OCI-LY3 (cell line): ENCODE measurements around the gene ARFRP1.

Experiments used
- H2AFZ ChIP-seq: fragments of 200-600, 300-600 bp; shearing (Covaris generic); 2 replicates; pipeline ENCODE4 v1.6.0; 2014; ENCODE audit warnings: antibody characterized with exemption, low read depth, low read length
- H3K27ac ChIP-seq: fragments of 200-600, 300-600 bp; sonication (generic); 2 replicates; pipeline ENCODE4 v1.5.1; 2014; ENCODE audit warnings: mild to moderate bottlenecking, low read length, moderate library complexity, mixed read lengths
- H3K27me3 ChIP-seq: fragments of 200-600, 300-600 bp; sonication (generic); 2 replicates; pipeline ENCODE4 v1.6.1; 2014; ENCODE audit warnings: low read depth, low read length, mixed read lengths
- H3K36me3 ChIP-seq: fragments of 200-600, 300-600 bp; sonication (generic); replicated peaks from 2 replicates; pipeline ENCODE3; 2014; ENCODE audit warnings: low read depth, low read length, mixed read lengths
- H3K4me1 ChIP-seq: fragments of 300-600, 200-600 bp; sonication (generic); 2 replicates; pipeline ENCODE4 v1.6.1; 2014; ENCODE audit warnings: low read length, mixed read lengths
- H3K4me2 ChIP-seq: fragments of 200-600, 300-600 bp; sonication (generic); 2 replicates; pipeline ENCODE4 v1.6.1; 2014; ENCODE audit warnings: low read length, mixed read lengths
- H3K4me3 ChIP-seq: fragments of 300-600, 200-600 bp; sonication (generic); 2 replicates; pipeline ENCODE4 v1.5.1; 2014; ENCODE audit warnings: antibody characterized with exemption, mild to moderate bottlenecking, low read length, moderate library complexity
- H3K79me2 ChIP-seq: fragments of 300-600, 200-600 bp; shearing (Covaris generic); 2 replicates; pipeline ENCODE4 v1.6.1; 2014; ENCODE audit warnings: mild to moderate bottlenecking, low read length, mixed read lengths
- H3K9ac ChIP-seq: fragments of 300-600, 200-600 bp; shearing (Covaris generic); 2 replicates; pipeline ENCODE4 v1.6.0; 2014; ENCODE audit warnings: mild to moderate bottlenecking, low read length, moderate library complexity
- H3K9me3 ChIP-seq: fragments of 200-600, 300-600 bp; shearing (Covaris generic); 2 replicates; pipeline ENCODE4 v1.6.1; 2014; ENCODE audit warnings: low read length, mixed read lengths; ENCODE audit not compliant: insufficient read depth
- H4K20me1 ChIP-seq: fragments of 200-600, 300-600 bp; sonication (generic); 2 replicates; pipeline ENCODE4 v1.6.1; 2016; ENCODE audit warnings: low read length, mixed read lengths; ENCODE audit not compliant: insufficient read depth
- CTCF ChIP-seq: fragments of 200-600, 300-600 bp; sonication (generic); IDR thresholded peaks from 2 replicates; pipeline ENCODE4 v1.5.1; 2014; ENCODE audit warnings: antibody characterized with exemption, low read length, low read depth
- EZH2phosphoT487 ChIP-seq: fragments of 200-600 bp; shearing (Covaris generic); IDR thresholded peaks from 2 replicates; pipeline ENCODE4 v1.6.1; 2018; ENCODE audit warnings: antibody characterized with exemption, mixed run types, low read depth

The ARFRP1 gene

GRCh38 chr20:63664861-63665594 is 42.7 kb downstream of the ARFRP1 start:
- no peaks in the 10 kb centered on the region for H3K9me3 ChIP-seq

GRCh38 chr20:63664143-63664851 is 43.5 kb downstream of the ARFRP1 start:
- Histone ChIP-seq H3K9ac (no peak overlapping the region), H3K9me3 (no peaks in the 10 kb centered on the region), H4K20me1 (no peaks in the 10 kb centered on the region), H3K27me3 (no peaks in the 10 kb centered on the region), H3K36me3 (peaks cover 16% of the 10 kb centered on the region), H3K79me2 (peaks cover 3% of the 10 kb centered on the region), H3K4me1 (peaks cover 2% of the 10 kb centered on the region; the same call in 1 of the 2 replicates), H3K27ac (no peak overlapping the region), H2AFZ (no peak overlapping the region), H3K4me2 (no peak overlapping the region), H3K4me3 (no peak overlapping the region)
- TF ChIP-seq CTCF (no peak), EZH2phosphoT487 (no peak)

More at GRCh38 chr20:63664861-63665594, 42.7 kb downstream of the ARFRP1 start:
- Histone ChIP-seq H3K4me3 (no peak overlapping the region), H3K27ac (no peak overlapping the region), H3K27me3 (no peaks in the 10 kb centered on the region), H3K4me2 (no peak overlapping the region), H3K4me1 (no peaks in the 10 kb centered on the region), H3K79me2 (no peaks in the 10 kb centered on the region), H3K9ac (no peak overlapping the region), H2AFZ (no peak overlapping the region), H3K36me3 (peaks cover 16% of the 10 kb centered on the region), H4K20me1 (no peaks in the 10 kb centered on the region)
- no peak for TF ChIP-seq EZH2phosphoT487
- TF ChIP-seq CTCF: no peak

- no peak for TF ChIP-seq EZH2phosphoT487
- no peaks in the 10 kb centered on the region for H4K20me1 ChIP-seq
- H3K27ac ChIP-seq: no peak overlapping the region
- no peak overlapping the region for H3K4me3 ChIP-seq
- no peak overlapping the region for H3K4me2 ChIP-seq
- H3K4me1 ChIP-seq: peaks cover 6% of the 10 kb centered on the region; the same call in 1 of the 2 replicates
- H2AFZ ChIP-seq: no peak overlapping the region
- no peak overlapping the region for H3K9ac ChIP-seq
- H3K79me2 ChIP-seq: peaks cover 11% of the 10 kb centered on the region
- H3K36me3 ChIP-seq: peaks cover 13% of the 10 kb centered on the region
- no peaks in the 10 kb centered on the region for H3K9me3 ChIP-seq
- no peaks in the 10 kb centered on the region for H3K27me3 ChIP-seq
Measured at GRCh38 chr20:63663332-63664066, 44.3 kb downstream of the ARFRP1 start.

- Histone ChIP-seq H3K27ac (no peak overlapping the region), H3K9me3 (no peaks in the 10 kb centered on the region), H3K27me3 (no peaks in the 10 kb centered on the region), H3K36me3 (peaks cover 8% of the 10 kb centered on the region), H3K4me3 (no peak overlapping the region), H3K9ac (no peak overlapping the region), H3K4me1 (peaks cover 6% of the 10 kb centered on the region; the same call in 1 of the 2 replicates), H3K4me2 (no peak overlapping the region), H3K79me2 (peaks cover 11% of the 10 kb centered on the region), H4K20me1 (no peaks in the 10 kb centered on the region), H2AFZ (no peak overlapping the region)
- TF ChIP-seq EZH2phosphoT487 (no peak), CTCF (no peak)
Measured at GRCh38 chr20:63662813-63663189, 45.0 kb downstream of the ARFRP1 start.
